Heart left ventricle (tissue), 16 donors: ENCODE data around the gene RSPH1. TPM values are rescaled to one million over a fixed set of nuclear protein-coding genes. Genes with fewer than 3 reads are reported as not detected.

Experiments
- ATAC-seq, 4 donors: fragments of 200-7000 bp; cut with Tn5 transposase; one replicate each; pipeline ENCODE4 v1.9.1; 2020 to 2022; ENCODE audit warnings: moderate library complexity in 4 of 4, mild to moderate bottlenecking in 3 of 4, moderate number of reproducible peaks in 1 of 4
- DNase-seq, 5 donors: peaks; one replicate each; pipeline ENCODE4 v3.0.0-alpha.2; 2020
- H3K27ac ChIP-seq, 12 donors: fragments of 200-600 bp; sonication (generic) in 4 of 12; one replicate each; pipeline versions ENCODE4 v1.5.0 to v1.8.0; 2016 to 2022; ENCODE audit warnings: mild to moderate bottlenecking in 2 of 12
- H3K27me3 ChIP-seq, 9 donors: fragments of 200-600 bp; sonication (generic) in 2 of 9; one replicate each; pipeline versions ENCODE4 v1.5.1 to v1.8.0; 2016 to 2022; ENCODE audit warnings: mild to moderate bottlenecking in 3 of 9
- H3K36me3 ChIP-seq, 9 donors: fragments of 200-600 bp; sonication (generic) in 2 of 9; one replicate each; pipeline versions ENCODE4 v1.5.0 to v1.8.0; 2018 to 2022; ENCODE audit warnings: mild to moderate bottlenecking in 2 of 9
- H3K4me1 ChIP-seq, 12 donors: fragments of 200-600 bp; sonication (generic) in 4 of 12; one replicate each; pipeline versions ENCODE4 v1.5.0 to v1.8.0; 2016 to 2022; ENCODE audit warnings: mild to moderate bottlenecking in 3 of 12
- H3K4me3 ChIP-seq, 12 donors: fragments of 200-600 bp; sonication (generic) in 4 of 12; one replicate each; pipeline versions ENCODE4 v1.5.0 to v1.8.0; 2017 to 2022; ENCODE audit warnings: mild to moderate bottlenecking in 9 of 12, moderate library complexity in 4 of 12
- H3K9me3 ChIP-seq, 12 donors: fragments of 200-600 bp; sonication (generic) in 4 of 12; one replicate each; pipeline versions ENCODE4 v1.5.0 to v1.8.0; 2016 to 2022; ENCODE audit warnings: mild to moderate bottlenecking in 1 of 12
- CTCF ChIP-seq, 12 donors: fragments of 200-600 bp; sonication (generic) in 4 of 12; IDR thresholded peaks; one replicate each; pipeline versions ENCODE4 v1.5.0 to v1.8.0; 2018 to 2022; ENCODE audit warnings: antibody characterized with exemption in 12 of 12, mild to moderate bottlenecking in 5 of 12
- POLR2A ChIP-seq, 2 donors: fragments of 450-650 bp; IDR thresholded peaks; one replicate each; pipeline ENCODE4 v1.6.1; 2017; ENCODE audit warnings: antibody characterized with exemption in 2 of 2, mild to moderate bottlenecking in 2 of 2, moderate library complexity in 2 of 2
- WGBS, 4 donors: extraction: QIAGEN DNeasy Blood & Tissue Kit in 2 of 4; methylation state at CpG; one replicate each; pipeline versions ENCODE4 v1.1.5 to v1.1.7; 2013 to 2018; 5-methylcytosine and 5-hydroxymethylcytosine counted together
- intact Hi-C, 10 donors: fragments of 100-400 bp; cut with DNase I; formaldehyde crosslinking; loops; one replicate each; pipeline versions ENCODE4 v1.11.1 to v1.14.2; 2022
- polyA plus RNA-seq, 2 donors: library from polyadenylated mRNA; stranded (reverse); fragments of 200-250 nt; gene quantifications; one replicate each; pipeline ENCODE4 v1.2.3, GENCODE V29; 2013
- total RNA-seq, 9 donors: library from RNA; depleted of rRNA in 2 of 9; stranded (reverse); fragments of >200 nt in 2 of 9; fragmentation: NEBNext Ultra II Directional in 3 of 9; extraction: Animal tissue kit (Norgen Biotek cat#: 25700) in 3 of 9; gene quantifications; one replicate each; pipeline versions ENCODE4 v1.1.0 to v1.2.4, GENCODE V29; 2016 to 2023
- donor health status: ischemic (EF 13 %, LVEDD 7.1; RV severe dilation, severe dysfunction).
- donor health status: healthy with polysubstance abuse.
- donor health status: DM: no; HTN: yes; CAD: no.
- donor health status: DM: no; HTN: no; CAD: no.
- donor health status: ischemic (EF 25% LVEDD 6.9; RV normal size, moderate dysfunction).
- donor health status: ischemic (EF 25% LVEDD 5.7; RV mildly dilated, moderate dysfunction).
- donor health status: healthy.
- donor health status: DM: yes; HTN: yes; CAD: no.
- donor health status: ischemic (EF 35%, LVEDD 5.7; RV mildly dilated, moderate dysfunction).
- donor health status: nonischemic (EF 11% LVEDD 7.7; RV severe dilation, severe dysfunction).
- donor health status: DM: yes; HTN: yes; CAD: no.
- donor health status: PGD.
- donor health status: ischemic (EF 29% LVEDD 5.4; RV normal size, mild dysfunction).
- donor health status: nonischemic (EF 23%, LVEDD 6.1; RV moderate dilation, normal function).

RSPH1 gene
- total and polyA plus RNA-seq, 11 donors: 0.11 to 0.18 TPM; not detected in 9

- Histone ChIP-seq H3K4me1 (peaks cover 0 to 15% (median 7%) of the 10 kb centered on the region in 12 donors), H3K9me3 (no peaks in the 10 kb centered on the region), H3K27me3 (no peaks in the 10 kb centered on the region), H3K36me3 (no peaks in the 10 kb centered on the region), H3K4me3 (no peak overlapping the region), H3K27ac (no peak overlapping the region)
- DNase-seq (no peak), ATAC-seq (no peak)
- TF ChIP-seq POLR2A (IDR thresholded peaks at IDR 0.05): no peak
- TF ChIP-seq CTCF (IDR thresholded peaks at IDR 0.05): no peak
- WGBS, 4 donors: 87 to 94% (median 92%) methylated on average over 5 of the region's 5 CpGs
- intact Hi-C loops: no loop called here
Observed at GRCh38 chr21:42495027-42495426, 997 bp downstream of the RSPH1 start.

GRCh38 chr21:42493109-42494060 lies 2.6 kb downstream of the RSPH1 start:
- Histone ChIP-seq H3K4me3 (no peak overlapping the region), H3K9me3 (no peaks in the 10 kb centered on the region), H3K4me1 (peaks cover 0 to 15% (median 7%) of the 10 kb centered on the region in 12 donors), H3K36me3 (no peaks in the 10 kb centered on the region), H3K27me3 (peaks cover 0 to 3% (median 0%) of the 10 kb centered on the region in 9 donors), H3K27ac (no peak overlapping the region)
- WGBS, 4 donors: 80 to 90% (median 85%) methylated on average over 13 of the region's 13 CpGs
- intact Hi-C loops: no loop called here
- no peak for DNase-seq
- no peak for TF ChIP-seq POLR2A (IDR thresholded peaks at IDR 0.05)
- TF ChIP-seq CTCF (IDR thresholded peaks at IDR 0.05): no peak
- no peak for ATAC-seq

- intact Hi-C loops: no loop called here
- 65 to 80% (median 71%) methylated on average over 8 of the region's 8 CpGs for WGBS, 4 donors
- peaks cover 0 to 15% (median 6%) of the 10 kb centered on the region in 12 donors for H3K4me1 ChIP-seq
Observed at GRCh38 chr21:42492201-42492600, 3.8 kb downstream of the RSPH1 start.

More at GRCh38 chr21:42492201-42492600, 3.8 kb downstream of the RSPH1 start:
- Histone ChIP-seq H3K27ac (no peak overlapping the region), H3K9me3 (no peaks in the 10 kb centered on the region), H3K27me3 (peaks cover 0 to 7% (median 0%) of the 10 kb centered on the region in 9 donors), H3K36me3 (no peaks in the 10 kb centered on the region), H3K4me3 (no peak overlapping the region)
- DNase-seq (no peak), ATAC-seq (no peak)
- TF ChIP-seq CTCF (IDR thresholded peaks at IDR 0.05): no peak
- TF ChIP-seq POLR2A (IDR thresholded peaks at IDR 0.05): no peak
